Smooth muscle cell (in vitro differentiated cells): ENCODE results near the gene RIF1. TPM values are rescaled to one million over a fixed set of nuclear protein-coding genes. Genes with fewer than 3 reads are reported as not detected.

ENCODE experiments used
- DNase-seq: peaks from one replicate; lab custom pipeline; 2025; ENCODE audit not compliant: unreplicated experiment; lab: John Stamatoyannopoulos, UW
- H2AFZ ChIP-seq: fragments of 200-600 bp; sonication (generic); 2 replicates; pipeline ENCODE4 v1.6.0; 2016; ENCODE audit warnings: antibody characterized with exemption, low read depth, mild to moderate bottlenecking
- H3F3A ChIP-seq: fragments of 200-600 bp; sonication (generic); 2 replicates; pipeline ENCODE4 v1.6.0; 2017; ENCODE audit warnings: antibody characterized with exemption, low read depth
- H3K27ac ChIP-seq: fragments of 200-600 bp; sonication (generic); 2 replicates; pipeline ENCODE4 v1.5.1; 2016; ENCODE audit warnings: low read depth, mild to moderate bottlenecking
- H3K27me3 ChIP-seq: fragments of 200-600 bp; sonication (generic); 2 replicates; pipeline ENCODE4 v1.6.1; 2016; ENCODE audit warnings: low read depth, mild to moderate bottlenecking
- H3K36me3 ChIP-seq: fragments of 200-600 bp; sonication (generic); 2 replicates; pipeline ENCODE4 v1.5.1; 2016; ENCODE audit warnings: low read depth
- H3K4me1 ChIP-seq: fragments of 200-600 bp; sonication (generic); 2 replicates; pipeline ENCODE4 v1.5.1; 2016; ENCODE audit warnings: low read depth
- H3K4me2 ChIP-seq: fragments of 200-600 bp; sonication (generic); 2 replicates; pipeline ENCODE4 v1.6.0; 2016; ENCODE audit warnings: mild to moderate bottlenecking
- H3K4me3 ChIP-seq: fragments of 200-600 bp; sonication (generic); 2 replicates; pipeline ENCODE4 v1.5.1; 2016; ENCODE audit warnings: mild to moderate bottlenecking
- H3K79me2 ChIP-seq: fragments of 200-600 bp; sonication (generic); 2 replicates; pipeline ENCODE4 v1.6.0; 2016; ENCODE audit warnings: low read depth, mild to moderate bottlenecking
- H3K9ac ChIP-seq: fragments of 200-600 bp; sonication (generic); 2 replicates; pipeline ENCODE4 v1.6.0; 2016; ENCODE audit warnings: low read depth
- H3K9me3 ChIP-seq: fragments of 200-600 bp; sonication (generic); replicated peaks from 2 replicates; pipeline ENCODE4 v1.5.1; 2016; ENCODE audit warnings: low read depth
- H4K20me1 ChIP-seq: fragments of 200-600 bp; sonication (generic); 2 replicates; pipeline ENCODE4 v1.6.0; 2016; ENCODE audit warnings: low read depth
- CTCF ChIP-seq: fragments of 200-600 bp; sonication (generic); IDR thresholded peaks from 2 replicates; pipeline ENCODE4 v1.5.1; 2017; ENCODE audit warnings: borderline replicate concordance, mild to moderate bottlenecking, antibody characterized with exemption; ENCODE audit not compliant: insufficient read depth, poor library complexity, severe bottlenecking
- WGBS: methylation state at CpG from one replicate; pipeline ENCODE4 v1.1.7; 2016; ENCODE audit warnings: low lambda C conversion rate; 5-methylcytosine and 5-hydroxymethylcytosine counted together
- polyA plus RNA-seq: library from polyadenylated mRNA; unstranded; fragments of >200 nt; fragmentation: Nextera tagmentation; extraction: Ambion mirVana; gene quantifications from 2 replicates; pipeline ENCODE4 v1.2.1, GENCODE V29; 2016
- total RNA-seq: library from RNA; depleted of rRNA; stranded (reverse); fragments of >200 nt; gene quantifications from 2 replicates; pipeline ENCODE4 v1.2.3, GENCODE V29; 2014

Gene RIF1
- total and polyA plus RNA-seq, 2 experiments from 2014 or later: 12.5 to 30.3 TPM

- H3K4me3 ChIP-seq: no peak overlapping the region
- H4K20me1 ChIP-seq: no peaks in the 10 kb centered on the region
- TF ChIP-seq CTCF: peak; percentile 77
- no peak overlapping the region for H3K27ac ChIP-seq
- H3K4me1 ChIP-seq: no peaks in the 10 kb centered on the region
- H3K27me3 ChIP-seq: no peaks in the 10 kb centered on the region
- H3F3A ChIP-seq: no peaks in the 10 kb centered on the region
- no peak for DNase-seq
- no peaks in the 10 kb centered on the region for H3K79me2 ChIP-seq
- H2AFZ ChIP-seq: no peak overlapping the region
- no peaks in the 10 kb centered on the region for H3K9me3 ChIP-seq
- WGBS: 92% methylated on average over 3 of the region's 3 CpGs
- no peak overlapping the region for H3K9ac ChIP-seq
- H3K4me2 ChIP-seq: no peak overlapping the region
- H3K36me3 ChIP-seq: peaks cover 15% of the 10 kb centered on the region
These were observed 27.9 kb downstream of the RIF1 start for GRCh38 chr2:151437630-151438029.

- Histone ChIP-seq H4K20me1 (no peaks in the 10 kb centered on the region), H3K9ac (no peak overlapping the region), H3K27ac (no peak overlapping the region), H2AFZ (no peak overlapping the region), H3K4me1 (no peaks in the 10 kb centered on the region), H3K4me2 (no peak overlapping the region), H3K4me3 (no peak overlapping the region), H3K36me3 (peaks cover 21% of the 10 kb centered on the region), H3K27me3 (no peaks in the 10 kb centered on the region), H3K9me3 (no peaks in the 10 kb centered on the region), H3K79me2 (no peaks in the 10 kb centered on the region), H3F3A (no peaks in the 10 kb centered on the region)
- no peak for DNase-seq
- no peak for TF ChIP-seq CTCF
- WGBS: 97% methylated on average over 4 of the region's 4 CpGs
These were observed 28.8 kb downstream of the RIF1 start for GRCh38 chr2:151438506-151438905.

- Histone ChIP-seq H3K4me1 (no peaks in the 10 kb centered on the region), H2AFZ (no peak overlapping the region), H3K27ac (no peak overlapping the region), H3K36me3 (peaks cover 27% of the 10 kb centered on the region), H3K4me2 (no peak overlapping the region), H3K79me2 (no peaks in the 10 kb centered on the region), H3K4me3 (no peak overlapping the region), H3K9ac (no peak overlapping the region), H3K27me3 (no peaks in the 10 kb centered on the region), H3K9me3 (no peaks in the 10 kb centered on the region), H3F3A (no peaks in the 10 kb centered on the region), H4K20me1 (no peaks in the 10 kb centered on the region)
- 98% methylated on average over 13 of the region's 13 CpGs for WGBS
- no peak for DNase-seq
- no peak for TF ChIP-seq CTCF
These were observed 29.4 kb downstream of the RIF1 start for GRCh38 chr2:151439127-151439526.

GRCh38 chr2:151459358-151459757 lies 49.7 kb downstream of the RIF1 start:
- Histone ChIP-seq H3K27me3 (no peaks in the 10 kb centered on the region), H3K4me1 (peaks cover 10% of the 10 kb centered on the region), H3K9me3 (no peaks in the 10 kb centered on the region), H3K9ac (no peak overlapping the region), H2AFZ (no peak overlapping the region), H3K36me3 (peaks cover 64% of the 10 kb centered on the region), H3F3A (no peaks in the 10 kb centered on the region), H4K20me1 (no peaks in the 10 kb centered on the region), H3K27ac (peak overlapping the region; percentile 60), H3K4me3 (no peak overlapping the region), H3K4me2 (peak overlapping the region; percentile 55), H3K79me2 (no peaks in the 10 kb centered on the region)
- no peak for DNase-seq
- no peak for TF ChIP-seq CTCF
- 89% methylated on average over 1 of the region's 1 CpG for WGBS
